Sigmoid colon (tissue), 4 donors: ENCODE results near the gene PDE1A.

Experiments used
- EP300 ChIP-seq, 4 donors: sonication (generic); formaldehyde crosslinking; IDR thresholded peaks; one replicate each; pipeline ENCODE4 v1.6.1; 2017; ENCODE audit warnings: antibody characterized with exemption in 4 of 4
- POLR2A ChIP-seq, 2 donors: fragments of 450-650 bp; IDR thresholded peaks; one replicate each; pipeline ENCODE4 v1.6.1; 2016; ENCODE audit warnings: antibody characterized with exemption in 2 of 2, mild to moderate bottlenecking in 2 of 2, moderate library complexity in 2 of 2
- TF ChIP-seq, protein P1 (sequence below), 4 experiments: fragments of 450-650 bp in 3 of 4; fragments of 200-600 bp in 1 of 4; IDR thresholded peaks; one replicate each; pipeline ENCODE4 v1.5.1; 2016 to 2019; ENCODE audit warnings: antibody characterized with exemption in 4 of 4, mild to moderate bottlenecking in 3 of 4, moderate library complexity in 2 of 4

DNA sequence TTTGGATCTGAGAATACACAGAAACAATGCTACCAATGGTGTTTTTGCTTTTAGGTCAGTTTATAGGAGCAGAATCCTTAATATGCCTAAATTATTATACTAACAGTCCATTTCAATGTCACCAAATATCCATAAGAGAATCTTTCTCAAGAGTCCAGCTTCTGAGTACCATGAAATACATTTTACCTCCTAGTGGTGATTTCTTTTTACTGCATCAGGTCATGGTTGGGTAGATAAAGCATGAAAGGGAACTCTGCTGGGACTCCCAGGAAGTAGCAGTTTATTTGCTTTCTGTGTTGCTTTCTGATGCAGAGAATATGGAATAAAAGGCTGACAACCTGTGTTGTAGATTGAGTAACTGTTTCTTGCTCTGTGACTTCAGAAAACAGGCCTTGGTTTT lies 325.6 kb downstream of the PDE1A start:
- TF ChIP-seq EP300 (IDR thresholded peaks at IDR 0.05) (no peak), POLR2A (IDR thresholded peaks at IDR 0.05) (no peak)
- TF ChIP-seq, protein P1, sequence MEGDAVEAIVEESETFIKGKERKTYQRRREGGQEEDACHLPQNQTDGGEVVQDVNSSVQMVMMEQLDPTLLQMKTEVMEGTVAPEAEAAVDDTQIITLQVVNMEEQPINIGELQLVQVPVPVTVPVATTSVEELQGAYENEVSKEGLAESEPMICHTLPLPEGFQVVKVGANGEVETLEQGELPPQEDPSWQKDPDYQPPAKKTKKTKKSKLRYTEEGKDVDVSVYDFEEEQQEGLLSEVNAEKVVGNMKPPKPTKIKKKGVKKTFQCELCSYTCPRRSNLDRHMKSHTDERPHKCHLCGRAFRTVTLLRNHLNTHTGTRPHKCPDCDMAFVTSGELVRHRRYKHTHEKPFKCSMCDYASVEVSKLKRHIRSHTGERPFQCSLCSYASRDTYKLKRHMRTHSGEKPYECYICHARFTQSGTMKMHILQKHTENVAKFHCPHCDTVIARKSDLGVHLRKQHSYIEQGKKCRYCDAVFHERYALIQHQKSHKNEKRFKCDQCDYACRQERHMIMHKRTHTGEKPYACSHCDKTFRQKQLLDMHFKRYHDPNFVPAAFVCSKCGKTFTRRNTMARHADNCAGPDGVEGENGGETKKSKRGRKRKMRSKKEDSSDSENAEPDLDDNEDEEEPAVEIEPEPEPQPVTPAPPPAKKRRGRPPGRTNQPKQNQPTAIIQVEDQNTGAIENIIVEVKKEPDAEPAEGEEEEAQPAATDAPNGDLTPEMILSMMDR (IDR thresholded peaks at IDR 0.05): no peak
